ENCODE results near the gene PRDX3.
"Not testable (repeated sequence)": the region's sequence is repeated elsewhere in the genome, so short reads cannot be mapped to it uniquely, and the experiment has no call there.

Gene PRDX3

GRCh38 chr10:119165171-119166117 lies 13.2 kb downstream of the PRDX3 start, which contains the start of gene SFXN4:
Gene SFXN4 (minus strand): TSS chr10:119165714. CDS start chr10:119165647, 67 bp downstream.
- in situ Hi-C loops (cut with MboI; ENCODE audit: low sequenced_read_pairs) = no loop called here

GRCh38 chr10:119162452-119163092 lies 16.0 kb downstream of the PRDX3 start:
- in situ Hi-C loops (cut with MboI; ENCODE audit: low sequenced_read_pairs) = no loop called here

DNA sequence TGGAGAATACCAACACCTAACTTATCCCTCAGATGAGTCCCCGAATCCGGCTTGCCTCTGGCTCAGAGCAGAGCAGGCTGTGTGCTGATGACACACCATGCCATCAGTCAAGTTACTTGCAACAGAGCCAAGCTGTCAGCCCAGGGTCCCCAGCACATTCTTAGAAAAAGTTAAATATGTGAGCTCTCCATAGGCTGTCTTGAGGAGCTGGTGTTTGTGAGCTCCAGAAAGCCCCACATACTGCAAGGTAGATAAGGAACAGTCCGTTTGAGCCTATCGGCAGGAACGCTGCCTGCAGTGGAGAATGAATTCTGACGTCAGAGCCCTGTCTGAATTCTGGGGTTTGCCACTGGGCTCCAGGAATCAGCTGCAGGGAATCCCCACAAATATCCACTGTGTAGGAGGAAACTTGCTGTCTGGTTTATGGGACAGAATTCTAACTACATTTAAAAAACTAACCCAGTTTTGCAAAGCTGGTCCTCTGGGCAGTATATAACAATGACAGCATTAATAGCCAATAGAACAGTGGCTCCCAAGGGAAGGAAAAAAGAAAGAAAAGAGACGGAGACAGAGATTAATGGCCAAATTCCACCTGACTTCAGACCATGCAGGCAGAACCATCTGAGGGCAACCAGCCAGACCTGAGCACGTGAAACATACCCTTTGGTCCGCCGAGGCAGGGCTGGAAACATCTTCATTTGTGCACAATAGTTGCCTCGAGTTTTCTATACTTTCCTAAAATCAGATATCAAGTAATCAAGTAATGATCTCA lies 16.7 kb downstream of the PRDX3 start:
- in situ Hi-C loops (cut with MboI; ENCODE audit: low sequenced_read_pairs) = no loop called here

DNA sequence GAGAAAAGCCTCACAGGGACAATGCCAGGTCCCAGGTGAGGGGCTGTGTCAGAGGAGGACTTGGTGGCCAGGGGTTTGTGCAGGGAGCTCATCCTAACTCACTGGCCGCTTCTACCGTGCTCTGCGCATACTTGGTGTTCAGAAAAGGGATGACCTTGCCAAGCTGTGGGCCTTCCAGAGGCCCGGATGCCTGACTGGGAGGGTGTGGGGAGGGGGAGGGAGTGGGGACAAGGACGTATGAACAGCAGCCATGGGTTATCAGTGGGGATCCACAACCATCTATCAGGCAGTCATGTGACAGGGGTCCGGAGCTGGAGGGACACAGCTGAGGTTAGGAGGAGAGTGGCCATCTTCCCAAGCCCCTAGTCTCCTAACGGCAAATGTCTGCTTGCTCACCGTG lies 19.3 kb downstream of the PRDX3 start:
- in situ Hi-C loops (cut with MboI; ENCODE audit: low sequenced_read_pairs) = no loop called here

DNA sequence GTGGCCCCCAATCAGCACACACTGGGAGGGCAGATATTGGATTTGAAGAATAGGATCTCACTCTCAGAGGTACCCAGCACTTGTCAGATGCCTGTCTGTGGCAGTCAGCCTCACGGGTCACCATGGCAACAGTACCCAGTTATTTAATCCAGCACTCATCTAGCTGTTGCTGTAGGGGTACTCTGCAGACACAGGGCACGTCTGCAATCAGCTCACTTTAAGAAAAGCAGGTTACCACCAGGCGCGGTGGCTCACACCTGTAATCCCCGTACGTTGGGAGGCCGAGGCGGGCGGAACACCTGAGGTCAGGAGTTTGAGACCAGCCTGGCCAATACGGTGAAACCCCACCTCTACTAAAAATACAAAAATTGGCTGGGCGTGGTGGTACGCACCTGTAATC lies 25.0 kb downstream of the PRDX3 start:
- in situ Hi-C loops (cut with MboI; ENCODE audit: low sequenced_read_pairs) = no loop called here

- in situ Hi-C loops (cut with MboI; ENCODE audit: low sequenced_read_pairs) = no loop called here
Measured at GRCh38 chr10:119153041-119153440, 25.6 kb downstream of the PRDX3 start.

DNA sequence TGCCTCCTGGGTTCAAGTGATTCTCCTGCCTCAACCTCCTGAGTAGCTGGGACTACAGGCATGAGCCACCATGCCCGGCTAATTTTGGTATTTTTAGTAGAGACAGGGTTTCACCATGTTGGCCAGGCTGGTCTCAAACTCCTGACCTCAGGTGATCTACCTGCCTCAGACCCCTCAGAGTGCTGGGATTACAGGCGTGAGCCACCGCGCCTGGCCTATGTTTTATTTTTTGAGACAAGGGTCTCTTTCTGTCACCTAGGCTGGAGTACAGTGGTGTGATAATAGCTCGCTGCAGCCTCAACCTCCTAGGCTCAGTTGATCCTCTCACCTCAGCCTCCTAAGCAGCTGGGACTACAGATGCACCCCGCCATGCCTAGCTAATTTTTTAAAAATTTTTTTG lies 27.0 kb downstream of the PRDX3 start:
- in situ Hi-C loops (cut with MboI; ENCODE audit: low sequenced_read_pairs) = not testable (repeated sequence)

- in situ Hi-C loops (cut with MboI; ENCODE audit: low sequenced_read_pairs) = no loop called here
Measured at GRCh38 chr10:119149729-119150128, 28.9 kb downstream of the PRDX3 start.

- in situ Hi-C loops (cut with MboI; ENCODE audit: low sequenced_read_pairs) = no loop called here
Measured at GRCh38 chr10:119149157-119149556, 29.5 kb downstream of the PRDX3 start.

GRCh38 chr10:119143657-119144056 lies 35.0 kb downstream of the PRDX3 start:
- in situ Hi-C loops (cut with MboI; ENCODE audit: low sequenced_read_pairs) = no loop called here

GRCh38 chr10:119140603-119141245 lies 37.9 kb downstream of the PRDX3 start:
- in situ Hi-C loops (cut with MboI; ENCODE audit: low sequenced_read_pairs) = no loop called here

- in situ Hi-C loops (cut with MboI; ENCODE audit: low sequenced_read_pairs) = no loop called here
Measured at GRCh38 chr10:119139464-119140067, 39.0 kb downstream of the PRDX3 start.

DNA sequence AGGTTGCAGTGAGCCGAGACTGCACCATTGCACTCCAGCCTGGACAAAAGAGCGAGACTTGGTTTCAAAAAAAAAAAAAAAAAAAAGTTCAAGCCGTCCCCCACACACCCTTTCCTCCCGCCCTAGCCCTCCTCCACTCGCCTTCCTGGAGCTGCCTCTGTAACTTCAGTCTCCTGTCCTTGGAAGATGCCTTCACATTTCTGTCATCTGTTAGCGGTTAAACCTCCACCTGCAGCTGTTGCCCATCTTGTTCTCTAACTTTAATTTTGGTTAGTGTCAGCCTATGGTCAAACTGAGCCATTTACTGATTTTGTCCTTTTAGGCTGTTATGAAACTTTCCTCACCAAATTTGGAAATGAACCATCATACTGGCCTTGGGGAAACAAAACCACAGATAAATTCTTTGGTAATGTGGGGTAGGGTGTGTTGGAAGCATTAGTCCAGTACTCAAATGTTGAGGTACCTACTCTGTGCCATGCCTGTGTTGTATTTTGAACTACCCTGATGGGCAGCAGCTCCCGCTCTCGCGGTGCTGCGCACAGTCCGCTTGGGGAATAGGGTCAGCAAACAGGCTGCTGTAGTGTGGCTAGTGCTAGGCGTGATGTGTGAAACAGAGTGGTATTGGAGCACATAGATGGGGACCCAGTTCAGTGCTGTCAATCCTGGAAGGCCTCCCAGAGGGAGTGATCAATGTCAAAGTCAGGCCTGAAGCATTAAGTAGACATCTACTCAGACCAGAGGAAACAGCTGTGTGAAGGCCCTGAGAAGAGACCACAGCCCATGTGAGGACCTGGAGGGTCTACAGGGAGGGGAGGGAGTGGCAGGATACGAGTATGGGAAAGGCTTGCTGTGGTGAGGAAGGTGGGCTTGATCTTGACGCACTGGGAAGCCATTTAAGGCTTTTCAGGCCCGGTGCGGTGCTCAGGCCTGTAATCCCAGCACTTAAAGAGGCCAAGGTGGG lies 40.0 kb downstream of the PRDX3 start:
- in situ Hi-C loops (cut with MboI; ENCODE audit: low sequenced_read_pairs) = no loop called here

DNA sequence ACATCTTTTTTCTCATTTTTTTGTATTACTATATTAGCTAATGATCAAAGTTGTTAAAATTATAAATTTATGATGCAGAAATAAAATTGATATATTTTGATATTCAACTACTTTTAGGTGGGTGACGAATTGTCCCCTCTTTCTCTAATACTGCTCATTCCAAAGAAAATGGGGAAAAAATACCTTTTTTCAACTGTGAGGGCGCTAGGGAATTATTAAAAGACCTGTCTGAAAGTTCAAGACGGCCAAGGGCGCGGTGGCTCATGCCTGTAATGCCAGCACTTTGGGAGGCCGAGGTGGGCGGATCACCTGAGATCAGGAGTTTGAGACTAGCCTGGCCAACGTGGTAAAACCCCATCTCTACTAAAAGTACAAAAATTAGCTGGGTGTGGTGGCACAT lies 40.7 kb downstream of the PRDX3 start:
- in situ Hi-C loops (cut with MboI; ENCODE audit: low sequenced_read_pairs) = not testable (repeated sequence)

GRCh38 chr10:119136084-119136483 lies 42.5 kb downstream of the PRDX3 start:
- in situ Hi-C loops (cut with MboI; ENCODE audit: low sequenced_read_pairs) = no loop called here

GRCh38 chr10:119135513-119135881 lies 43.1 kb downstream of the PRDX3 start:
- in situ Hi-C loops (cut with MboI; ENCODE audit: low sequenced_read_pairs) = no loop called here

GRCh38 chr10:119133949-119134348 lies 44.7 kb downstream of the PRDX3 start:
- in situ Hi-C loops (cut with MboI; ENCODE audit: low sequenced_read_pairs) = no loop called here

GRCh38 chr10:119132521-119133345 lies 45.9 kb downstream of the PRDX3 start:
- in situ Hi-C loops (cut with MboI; ENCODE audit: low sequenced_read_pairs) = no loop called here

All from hTERT RPE-1 (cell line).